SHP77 (cell line): ENCODE results near the gene EXOSC2.
"Not testable (repeated sequence)": the region's sequence is repeated elsewhere in the genome, so short reads cannot be mapped to it uniquely, and the experiment has no call there.

Source experiments
- DNase-seq, 2 experiments: peaks; one replicate each; lab custom pipeline; 2025; lab: John Stamatoyannopoulos, UW

EXOSC2 gene

DNA sequence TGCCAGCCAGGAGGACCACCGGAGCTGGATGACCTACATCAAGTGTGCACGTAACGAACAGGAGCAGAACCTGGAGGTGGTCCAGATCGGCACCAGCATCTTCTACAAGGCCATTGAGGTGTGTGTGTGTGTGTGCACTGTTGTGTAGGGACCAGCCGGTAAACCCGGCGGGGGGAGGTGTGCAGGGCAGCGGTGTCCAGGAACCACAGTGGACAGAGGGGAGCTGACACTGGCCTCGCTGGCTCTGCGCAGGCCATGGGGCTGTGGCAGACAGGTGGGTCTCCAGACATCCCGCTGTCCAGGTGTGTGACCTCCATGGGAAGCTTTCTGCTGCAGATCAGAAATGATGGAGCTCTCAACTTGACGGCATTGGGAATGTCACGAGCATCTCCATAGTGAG lies 25.4 kb upstream of the EXOSC2 start:
- no peak for DNase-seq

DNA sequence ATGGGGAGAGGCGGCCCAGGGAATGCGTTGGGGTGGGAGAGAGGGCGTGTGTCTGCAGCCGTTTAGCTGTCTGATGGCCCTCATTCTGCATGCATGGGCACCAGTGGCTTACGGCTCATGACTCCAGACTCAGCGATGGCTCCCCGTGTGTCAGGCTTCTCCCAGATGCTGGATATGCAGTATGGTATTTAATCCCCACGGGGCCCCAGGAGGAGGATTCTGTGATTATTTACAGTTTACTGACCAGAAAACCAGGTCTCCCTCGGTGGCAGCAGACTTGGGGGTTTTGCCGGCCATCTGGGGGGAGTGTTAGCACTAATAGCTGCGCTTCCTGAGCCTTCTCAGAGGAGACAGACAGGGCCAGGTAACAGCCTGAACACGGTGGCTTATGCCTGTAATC lies 24.9 kb upstream of the EXOSC2 start:
- no peak for DNase-seq

DNA sequence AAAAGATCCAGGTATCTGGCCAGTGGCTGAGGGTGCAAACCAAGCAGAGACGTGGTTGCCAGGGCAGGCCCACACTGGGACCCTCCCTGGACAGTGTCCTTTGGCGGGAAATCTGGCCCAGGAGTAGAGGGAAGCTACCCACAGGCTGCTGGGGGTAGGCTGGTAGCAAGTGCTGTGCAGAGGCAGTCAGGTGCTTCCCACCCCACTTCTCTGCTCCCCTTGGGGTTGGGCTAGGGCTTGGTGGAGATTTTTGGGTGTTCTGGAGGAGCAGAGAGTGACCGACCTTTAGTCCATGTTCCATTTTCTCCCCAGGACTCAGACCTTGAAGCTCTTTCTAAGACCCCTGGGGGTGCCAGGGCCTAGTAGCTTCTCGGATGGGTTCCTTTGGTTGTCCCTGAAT lies 23.6 kb upstream of the EXOSC2 start:
- DNase-seq, result no peak

DNA sequence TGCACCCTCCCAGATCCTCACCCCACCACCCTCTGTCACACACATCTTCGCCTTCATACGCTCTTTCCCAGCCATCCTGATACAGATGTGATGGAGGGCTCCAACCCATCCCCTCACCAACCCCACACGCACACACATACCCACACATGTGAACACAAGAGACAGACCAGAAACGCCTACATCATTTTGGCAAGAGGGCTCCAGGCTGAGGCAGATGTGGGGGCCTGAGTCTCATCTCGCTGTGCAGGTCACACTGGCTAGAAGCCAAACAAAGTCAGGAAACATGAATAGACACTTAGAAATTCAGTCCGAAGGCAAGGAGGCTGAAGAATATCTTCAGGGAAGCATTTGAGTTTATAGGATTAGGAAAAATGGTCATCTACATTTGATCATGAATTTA lies 22.9 kb upstream of the EXOSC2 start:
- no peak for DNase-seq

DNA sequence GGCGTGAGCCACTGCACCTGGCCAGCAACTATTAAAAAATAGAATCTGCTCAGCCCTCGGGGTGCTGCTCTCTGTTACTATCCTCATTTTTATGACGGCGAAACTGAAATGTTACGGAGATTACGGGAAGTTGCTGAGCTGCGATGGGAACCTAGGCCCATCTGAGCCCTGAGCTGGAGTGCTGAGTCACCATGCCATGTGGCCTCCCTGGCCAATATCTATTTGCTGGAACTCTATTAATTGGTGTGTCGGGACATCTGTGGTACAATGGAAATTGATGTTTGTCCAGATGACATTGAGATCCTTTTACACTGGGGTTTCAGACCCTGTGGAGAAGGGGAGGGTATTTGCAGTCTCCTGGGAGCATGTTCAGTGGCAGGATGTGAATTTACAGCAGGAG lies 21.1 kb upstream of the EXOSC2 start:
- peak; percentile 68 to 84 for DNase-seq

DNA sequence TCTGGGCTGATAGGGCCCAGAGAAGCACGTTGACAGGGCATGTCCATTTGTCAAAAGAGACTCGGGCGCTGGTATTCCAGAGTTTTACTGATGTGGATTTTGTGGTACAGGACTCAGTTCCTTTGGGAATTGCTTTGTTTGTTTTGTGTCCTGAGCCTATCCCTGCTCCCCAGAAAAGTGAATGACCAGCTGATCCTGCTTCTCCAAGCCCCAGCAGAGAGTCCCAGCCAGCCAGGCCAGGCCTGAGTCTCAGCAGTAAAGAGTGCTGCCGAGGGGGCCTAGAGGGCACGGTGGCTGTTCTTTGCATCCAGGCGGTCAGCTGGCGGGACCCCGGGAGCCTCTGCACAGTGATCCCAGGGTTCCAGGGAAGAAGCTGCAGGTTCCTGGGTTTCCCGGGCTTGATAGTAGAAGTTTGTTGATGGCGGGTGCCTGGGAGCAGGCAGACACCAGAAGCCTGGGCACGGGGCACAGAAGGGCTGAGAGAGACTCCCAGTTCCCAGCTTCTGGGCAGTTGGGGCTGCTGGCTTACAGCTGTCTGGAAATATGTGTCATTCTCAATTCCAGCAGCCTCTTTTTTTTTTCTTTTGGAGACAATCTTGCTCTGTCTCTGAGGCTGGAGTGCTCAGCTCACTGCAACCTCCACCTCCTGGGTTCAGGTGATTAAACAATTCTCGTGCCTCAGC lies 20.5 kb upstream of the EXOSC2 start:
- peak; percentile 20 to 29 for DNase-seq

DNA sequence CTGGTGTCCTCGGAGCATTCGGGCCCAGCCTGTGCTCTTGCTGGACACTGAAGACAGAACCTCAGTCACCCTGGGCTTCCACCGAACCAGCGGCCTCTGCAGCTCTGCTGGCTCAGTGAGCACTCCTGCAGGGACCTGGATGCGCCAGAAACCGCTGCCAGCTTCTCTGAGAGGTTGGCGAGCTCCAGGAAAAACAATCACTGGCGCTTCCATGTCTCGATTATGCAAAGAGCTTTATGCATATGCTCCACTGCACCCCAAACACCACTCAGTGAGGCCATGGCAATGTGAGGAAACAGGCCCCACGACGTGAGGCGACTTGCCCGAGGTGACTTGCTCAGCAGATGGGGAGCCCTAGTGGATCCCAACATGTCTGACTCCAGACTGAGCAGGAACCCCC lies 18.2 kb upstream of the EXOSC2 start:
- no peak for DNase-seq

DNA sequence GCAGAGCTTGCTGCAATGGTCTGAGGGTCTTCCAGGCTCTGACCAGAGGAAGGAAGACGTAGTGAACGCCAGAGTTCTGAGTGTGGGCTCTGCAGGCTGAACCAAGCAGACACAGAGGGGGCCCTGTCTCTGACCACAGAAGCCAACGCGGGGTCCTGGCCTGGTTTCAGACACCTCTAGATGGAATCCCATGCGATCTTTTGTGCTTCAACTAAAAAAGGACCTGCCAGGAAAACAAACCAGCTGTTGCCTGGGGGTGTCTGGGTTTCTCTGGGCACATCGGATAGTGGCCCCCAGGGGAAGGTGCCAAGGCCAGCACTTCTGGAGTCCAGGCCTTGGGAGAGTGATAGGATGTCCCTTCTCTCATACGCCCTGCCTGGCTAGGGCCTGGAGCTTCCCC lies 16.3 kb upstream of the EXOSC2 start:
- no peak for DNase-seq

DNA sequence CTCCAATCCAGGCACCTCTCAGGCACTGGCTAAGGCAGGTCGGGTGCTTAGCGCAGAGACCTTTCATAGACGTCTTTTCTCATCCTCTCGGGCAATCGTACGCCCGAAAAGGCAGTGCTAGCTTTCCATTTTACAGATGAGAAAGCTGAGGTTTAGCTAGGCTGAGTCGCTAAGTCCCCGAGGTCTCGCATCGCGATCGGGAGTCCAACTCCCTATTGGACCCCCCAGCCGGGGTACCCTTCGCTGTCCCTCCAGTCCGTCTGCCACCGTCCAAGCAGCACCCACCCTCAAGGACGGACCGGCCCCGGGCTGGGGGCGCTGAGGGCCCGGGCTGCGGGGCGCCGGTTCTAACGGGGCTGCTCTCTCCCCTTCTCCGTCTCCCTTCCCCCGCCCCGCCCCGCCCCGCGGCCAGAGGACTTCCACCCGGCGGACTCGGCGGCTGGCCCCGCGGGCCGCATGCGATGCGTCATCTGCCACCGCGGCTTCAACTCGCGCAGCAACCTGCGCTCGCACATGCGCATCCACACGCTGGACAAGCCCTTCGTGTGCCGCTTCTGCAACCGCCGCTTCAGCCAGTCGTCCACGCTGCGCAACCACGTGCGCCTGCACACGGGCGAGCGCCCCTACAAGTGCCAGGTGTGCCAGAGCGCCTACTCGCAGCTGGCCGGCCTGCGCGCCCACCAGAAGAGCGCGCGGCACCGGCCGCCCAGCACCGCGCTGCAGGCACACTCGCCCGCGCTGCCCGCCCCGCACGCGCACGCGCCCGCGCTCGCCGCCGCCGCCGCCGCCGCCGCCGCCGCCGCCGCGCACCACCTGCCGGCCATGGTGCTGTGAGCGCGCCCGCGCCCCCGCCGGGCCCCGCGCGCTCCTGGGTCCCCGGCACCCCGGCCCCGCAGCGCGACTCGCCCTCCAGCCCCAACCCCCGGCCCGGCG lies 12.5 kb upstream of the EXOSC2 start:
- DNase-seq, result peak; percentile 90 to 92

DNA sequence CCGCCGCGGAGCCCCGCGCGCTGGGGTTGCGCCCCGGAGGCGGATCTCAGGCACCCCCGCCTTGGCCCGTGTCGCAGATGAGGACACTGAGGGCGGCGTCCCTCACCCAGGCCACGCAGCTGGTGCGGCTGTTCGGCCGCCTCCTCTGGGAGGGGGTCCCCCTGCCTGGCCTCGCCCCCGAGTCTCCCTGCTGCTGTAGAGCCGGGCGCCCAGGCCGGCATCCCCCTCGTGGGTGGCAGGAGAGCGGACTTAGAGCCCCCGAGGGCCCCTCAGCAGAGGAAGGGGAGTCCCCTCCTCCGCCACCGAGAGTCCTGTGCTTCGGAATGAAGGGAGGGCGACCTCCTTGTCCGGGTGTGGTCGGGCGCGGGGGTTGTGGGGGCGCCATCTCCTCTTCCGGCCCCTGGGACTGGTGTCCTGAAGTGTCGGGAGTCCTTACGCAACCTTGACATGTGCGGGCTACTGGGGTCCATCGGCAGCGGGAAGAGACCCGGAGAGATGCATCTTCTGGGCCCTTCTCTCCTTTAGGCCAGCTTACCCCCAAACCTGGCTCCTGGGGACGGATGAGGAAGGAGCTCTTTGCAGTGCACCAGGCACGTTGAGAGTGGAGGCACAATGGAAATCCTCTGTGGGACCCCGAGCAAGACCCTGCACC lies 11.7 kb upstream of the EXOSC2 start:
- peak in 1 of 2 experiments; percentile 26 for DNase-seq

DNA sequence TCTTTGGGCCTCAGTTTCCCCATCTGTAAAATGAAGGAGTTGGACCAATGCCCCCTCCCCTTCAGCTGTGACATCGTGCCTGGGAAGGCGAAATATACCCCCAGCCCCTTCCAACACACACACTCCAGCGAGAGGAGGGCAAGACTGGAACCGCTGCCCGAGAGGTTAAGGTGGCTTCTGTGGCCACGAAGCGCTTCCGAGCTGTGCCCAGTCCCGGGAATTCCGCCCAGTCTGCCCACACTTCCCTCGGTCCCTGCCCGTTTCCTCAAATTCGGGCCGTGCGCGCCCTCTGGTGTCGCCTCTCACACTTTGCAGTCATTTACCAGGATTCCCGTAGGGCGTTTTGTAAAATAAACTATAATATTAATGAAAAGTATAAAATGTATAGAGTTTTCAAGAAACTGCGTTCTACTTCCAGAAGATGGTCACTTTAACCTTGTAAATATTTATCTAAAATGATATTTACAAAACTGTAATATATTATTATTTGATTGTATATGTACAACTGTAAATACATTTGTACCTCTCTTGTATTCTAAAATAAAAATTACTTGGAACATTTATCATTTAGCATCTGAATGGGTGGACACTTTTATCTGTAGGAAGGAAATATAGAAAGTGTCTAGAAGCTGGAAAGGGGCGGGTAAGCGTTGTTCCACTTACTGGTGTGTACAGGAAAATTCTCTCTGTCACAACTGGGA lies 11.0 kb upstream of the EXOSC2 start:
- DNase-seq, result peak; percentile 64 to 84

DNA sequence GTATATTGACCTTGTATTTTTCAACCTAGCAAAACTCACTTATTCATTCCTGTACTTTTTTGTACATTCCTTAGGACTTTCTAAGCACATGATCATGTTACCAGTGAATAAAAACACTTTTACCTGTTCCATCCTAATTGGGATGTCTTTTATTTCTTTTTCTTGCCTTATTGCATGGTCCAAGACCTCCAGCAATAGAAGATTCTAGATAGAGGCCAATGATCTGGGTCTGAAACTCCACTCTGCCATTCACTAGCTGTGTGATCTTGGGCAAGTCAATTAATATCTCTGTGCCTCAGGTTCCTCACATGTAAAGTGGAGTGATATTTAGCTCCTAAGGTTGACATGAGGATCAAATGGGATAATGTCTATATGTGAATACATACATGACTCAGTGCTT lies 8.5 kb upstream of the EXOSC2 start:
- no peak for DNase-seq

DNA sequence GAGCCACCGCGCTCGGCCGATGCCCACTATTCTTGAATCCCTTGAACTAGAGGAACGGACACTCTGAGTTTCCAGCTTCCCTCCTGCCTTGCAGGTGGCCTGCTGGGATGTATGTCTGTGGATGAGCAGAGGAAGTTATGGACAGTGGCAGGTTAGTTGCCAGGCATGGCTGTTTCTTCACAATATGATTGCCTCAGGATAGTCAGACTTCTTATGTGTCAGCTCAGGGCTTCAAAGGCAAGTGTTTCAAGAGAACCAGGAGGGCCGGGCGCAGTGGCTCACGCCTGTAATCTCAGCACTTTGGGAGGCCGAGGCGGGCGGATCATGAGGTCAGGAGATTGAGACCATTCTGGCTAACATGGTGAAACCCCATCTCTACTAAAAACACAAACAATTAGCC lies 7.6 kb upstream of the EXOSC2 start:
- not testable (repeated sequence) for DNase-seq

DNA sequence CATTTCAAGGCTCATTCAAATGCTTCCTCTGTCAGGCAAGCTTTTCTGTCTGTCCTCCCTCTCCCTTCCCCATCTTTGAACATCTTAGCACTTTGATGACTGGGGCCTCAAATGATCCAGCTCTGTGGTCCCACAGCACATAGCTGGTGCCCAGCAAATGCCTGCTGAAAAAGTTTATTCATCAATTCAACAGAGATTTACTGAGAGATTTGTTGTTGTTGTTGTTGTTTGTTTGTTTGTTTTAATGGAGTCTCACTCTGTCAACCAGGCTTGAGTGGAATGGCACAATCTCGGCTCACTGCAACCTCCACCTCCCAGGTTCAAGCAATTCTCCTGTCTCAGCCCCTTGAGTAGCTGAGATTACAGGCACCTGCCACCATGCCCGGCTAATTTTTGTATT lies 6.0 kb upstream of the EXOSC2 start:
- no peak for DNase-seq

DNA sequence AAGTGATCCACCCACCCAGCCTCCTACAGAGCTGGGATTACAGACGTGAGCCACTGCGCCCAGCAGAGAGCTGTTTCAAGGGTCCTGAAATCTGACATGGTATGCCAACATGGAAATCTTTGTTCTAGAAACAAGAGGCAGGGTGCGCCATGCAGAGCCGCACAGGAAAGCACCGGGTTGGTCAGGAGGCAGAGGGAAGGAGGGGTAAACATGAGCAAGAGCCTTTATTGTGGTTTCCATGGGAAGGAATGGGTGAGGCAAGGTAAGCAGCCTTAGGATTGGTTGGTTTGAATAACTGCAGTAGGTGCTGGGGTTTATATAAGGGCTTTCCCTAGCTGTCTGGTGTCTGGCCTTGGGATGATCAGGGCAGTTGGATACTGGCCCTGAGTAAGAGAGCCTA lies 5.5 kb upstream of the EXOSC2 start:
- DNase-seq, result no peak

DNA sequence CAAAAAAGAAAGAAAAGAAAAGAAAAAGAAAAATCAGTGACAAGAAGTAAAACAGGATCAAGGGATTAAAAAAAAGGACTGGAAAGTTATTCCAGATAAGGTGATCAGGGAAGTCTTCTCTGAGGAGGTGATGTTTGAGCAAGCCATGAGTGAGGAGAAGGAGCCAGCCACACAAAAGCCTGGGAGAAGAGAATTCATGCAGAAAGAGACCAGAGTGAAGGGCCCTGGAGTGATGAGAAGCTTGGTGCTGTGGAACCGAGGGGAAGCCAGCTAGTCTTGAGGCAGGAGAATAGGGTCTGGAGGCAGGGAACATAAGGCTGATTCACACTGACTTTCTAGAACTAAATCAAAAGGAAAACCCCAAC lies 4.0 kb upstream of the EXOSC2 start:
- DNase-seq, result no peak

DNA sequence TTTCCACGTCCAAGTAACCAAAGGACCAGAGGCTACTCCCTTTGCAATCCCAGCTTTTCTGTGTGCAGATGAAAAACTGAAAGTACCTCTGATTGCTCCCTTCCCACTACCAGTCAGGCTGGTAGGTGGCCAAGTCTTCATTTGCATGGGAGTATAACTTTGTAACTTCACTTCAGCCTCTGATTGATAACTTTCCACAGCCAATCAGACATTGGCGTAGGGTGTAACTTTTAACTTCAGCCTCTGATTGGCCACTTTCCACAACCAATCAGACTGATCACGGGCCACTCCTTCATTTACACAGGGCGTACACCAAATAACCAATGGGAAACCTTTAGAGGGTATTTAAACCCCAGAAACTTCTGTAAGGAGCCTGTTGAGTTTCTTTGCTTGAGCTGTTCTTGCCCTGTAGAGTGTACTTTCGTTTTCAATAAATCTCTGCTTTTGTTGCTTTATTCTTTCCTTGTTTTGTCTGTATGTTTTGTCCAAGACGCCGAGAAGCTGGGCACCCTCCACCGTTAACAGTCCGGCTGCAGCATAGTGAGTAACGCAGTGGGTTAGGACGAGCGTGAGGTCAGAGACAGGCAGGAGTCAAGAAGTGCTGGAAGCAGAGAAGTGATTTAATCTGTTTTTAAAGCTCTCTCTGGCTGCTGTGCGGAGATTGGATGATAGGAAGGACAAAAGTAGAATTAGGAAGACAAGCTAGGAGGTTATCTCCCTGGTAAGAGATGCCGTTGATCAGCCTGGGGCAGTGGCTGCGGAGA lies 3.5 kb upstream of the EXOSC2 start:
- peak; percentile 90 to 92 for DNase-seq

DNA sequence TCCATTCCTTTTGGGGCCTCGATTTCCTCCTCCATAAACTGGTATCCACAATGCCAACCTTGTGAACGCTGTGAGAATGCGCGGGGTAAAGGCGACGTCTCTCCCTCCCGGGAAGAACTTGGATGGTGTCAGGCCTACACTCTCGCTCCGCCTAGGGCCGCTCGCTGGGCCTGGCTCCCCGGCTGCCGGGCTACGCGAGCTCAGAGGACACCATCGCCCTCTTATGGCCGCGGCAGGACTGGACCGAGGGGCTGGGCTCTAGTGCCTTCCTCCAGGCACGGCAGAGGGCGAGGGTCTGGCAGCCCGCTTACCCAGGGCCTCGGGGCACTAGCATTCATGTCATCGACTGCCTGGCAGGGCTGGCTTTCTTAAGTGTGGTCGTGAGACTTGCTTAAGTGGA lies 1.3 kb upstream of the EXOSC2 start:
- DNase-seq, result no peak

DNA sequence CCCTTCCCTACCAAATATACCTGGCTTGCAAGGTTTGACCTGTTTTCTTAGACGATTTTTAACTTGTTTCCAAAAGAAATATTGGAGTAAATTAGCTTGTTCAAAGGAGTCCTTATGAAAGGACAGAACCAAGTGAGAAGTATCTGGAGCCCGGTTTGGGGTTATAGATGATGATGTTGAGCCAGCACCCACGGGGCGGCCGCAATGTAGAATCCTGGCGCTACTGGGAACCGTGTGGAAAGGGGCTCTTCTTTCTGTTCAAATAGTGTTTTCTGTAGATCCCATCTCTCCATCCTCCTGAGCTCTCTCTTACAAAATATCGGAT lies 517 bp upstream of the EXOSC2 start:
- DNase-seq, result no peak

DNA sequence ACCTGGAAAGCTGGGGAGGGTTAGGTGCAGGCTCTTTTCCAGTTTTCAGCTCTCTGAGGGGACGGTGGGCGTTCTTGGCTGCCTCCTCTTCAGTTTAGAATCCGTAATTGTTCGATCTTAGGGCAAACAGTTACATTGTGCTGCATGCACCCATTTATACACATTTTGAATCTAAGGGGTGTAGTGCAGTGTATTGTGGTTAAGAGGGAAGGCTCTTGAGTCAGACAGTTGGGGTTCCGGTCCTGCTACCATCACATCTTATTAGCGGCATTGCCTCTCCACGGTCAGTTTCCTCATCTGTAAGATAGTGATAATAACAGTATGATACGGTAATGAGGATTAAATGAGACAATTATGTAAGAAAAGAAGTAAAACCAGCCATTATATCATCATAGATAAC lies 625 bp downstream of the EXOSC2 start:
- DNase-seq, result no peak

DNA sequence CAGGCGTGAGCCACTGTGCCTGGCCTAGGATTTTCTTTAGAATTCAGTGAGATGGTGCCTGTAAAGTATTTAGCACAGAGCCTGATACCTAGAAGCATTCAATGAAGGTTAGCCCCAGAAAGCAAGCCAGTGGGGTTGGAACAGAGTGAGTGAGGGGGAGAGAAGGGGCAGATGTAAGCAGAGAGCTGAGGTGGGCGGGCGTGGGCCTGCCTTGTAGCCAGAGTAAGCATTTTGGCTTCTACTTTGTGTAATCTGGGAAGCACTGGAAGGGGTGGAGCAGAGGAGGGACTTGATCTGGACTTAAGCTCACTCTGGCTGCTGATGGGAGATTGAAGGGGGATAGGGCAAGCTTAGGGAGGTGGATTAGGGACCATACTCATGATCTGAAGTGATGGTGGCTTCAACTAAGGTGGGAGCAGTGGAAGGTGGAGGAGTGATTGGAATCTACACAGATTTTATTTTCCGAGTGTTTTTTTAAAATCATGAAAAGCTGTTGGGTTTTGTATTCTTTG lies 2.6 kb downstream of the EXOSC2 start:
- DNase-seq, result no peak

DNA sequence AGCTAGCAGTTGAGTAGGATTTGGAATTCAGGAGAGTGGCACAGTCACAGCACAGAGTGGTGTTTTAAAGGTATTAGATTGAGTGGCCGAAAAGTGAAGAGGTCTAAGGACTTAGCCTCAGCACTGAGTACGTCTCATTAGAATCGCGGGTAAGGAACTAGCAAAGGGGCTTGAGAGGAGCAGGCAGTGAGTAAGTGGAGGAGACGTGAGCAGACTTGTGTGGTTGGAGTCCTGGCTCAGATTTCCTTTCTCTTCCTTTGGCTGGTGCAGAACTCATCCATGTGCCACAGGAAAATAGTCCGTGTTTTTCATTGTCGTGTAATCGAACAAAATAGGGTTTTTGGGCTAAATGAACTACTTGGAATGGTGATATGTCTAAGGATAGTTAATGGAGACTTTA lies 3.4 kb downstream of the EXOSC2 start:
- DNase-seq, result no peak
